Keratinocyte (primary cell): ENCODE results near the gene PGAM5.

Experiments
- EZH2 ChIP-seq: IDR thresholded peaks from one replicate; pipeline ENCODE4 v1.6.1; 2012; ENCODE audit warnings: inconsistent platforms, mild to moderate bottlenecking, low read length, moderate library complexity
- TF ChIP-seq, protein P1 (sequence below), 3 experiments: IDR thresholded peaks in 1 of 3; conservative IDR thresholded peaks in 1 of 3; optimal IDR thresholded peaks in 1 of 3; 2 replicates in 2 of 3; 3 replicates in 1 of 3; pipeline versions ENCODE3 to v1.5.1; 2011; ENCODE audit warnings: low read length in 3 of 3, mild to moderate bottlenecking in 3 of 3, moderate library complexity in 2 of 3, control low read depth in 1 of 3, inconsistent platforms in 1 of 3; ENCODE audit not compliant: insufficient read depth in 2 of 3; ENCODE audit errors: extremely low read depth in 1 of 3

GRCh38 chr12:132728502-132728901 is 17.9 kb downstream of the PGAM5 start:
- TF ChIP-seq, protein P1, sequence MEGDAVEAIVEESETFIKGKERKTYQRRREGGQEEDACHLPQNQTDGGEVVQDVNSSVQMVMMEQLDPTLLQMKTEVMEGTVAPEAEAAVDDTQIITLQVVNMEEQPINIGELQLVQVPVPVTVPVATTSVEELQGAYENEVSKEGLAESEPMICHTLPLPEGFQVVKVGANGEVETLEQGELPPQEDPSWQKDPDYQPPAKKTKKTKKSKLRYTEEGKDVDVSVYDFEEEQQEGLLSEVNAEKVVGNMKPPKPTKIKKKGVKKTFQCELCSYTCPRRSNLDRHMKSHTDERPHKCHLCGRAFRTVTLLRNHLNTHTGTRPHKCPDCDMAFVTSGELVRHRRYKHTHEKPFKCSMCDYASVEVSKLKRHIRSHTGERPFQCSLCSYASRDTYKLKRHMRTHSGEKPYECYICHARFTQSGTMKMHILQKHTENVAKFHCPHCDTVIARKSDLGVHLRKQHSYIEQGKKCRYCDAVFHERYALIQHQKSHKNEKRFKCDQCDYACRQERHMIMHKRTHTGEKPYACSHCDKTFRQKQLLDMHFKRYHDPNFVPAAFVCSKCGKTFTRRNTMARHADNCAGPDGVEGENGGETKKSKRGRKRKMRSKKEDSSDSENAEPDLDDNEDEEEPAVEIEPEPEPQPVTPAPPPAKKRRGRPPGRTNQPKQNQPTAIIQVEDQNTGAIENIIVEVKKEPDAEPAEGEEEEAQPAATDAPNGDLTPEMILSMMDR (optimal IDR thresholded peaks at IDR 0.05 in 1 of 3, IDR thresholded peaks at IDR 0.05 in 1 of 3, conservative IDR thresholded peaks at IDR 0.05 in 1 of 3; ENCODE audit: extremely low read depth in 1 of 3, insufficient read depth in 2 of 3, low read length in 3 of 3), result no peak
- TF ChIP-seq EZH2, result no peak
